ENCODE measurements around the gene ROBO2.

ROBO2 gene

DNA sequence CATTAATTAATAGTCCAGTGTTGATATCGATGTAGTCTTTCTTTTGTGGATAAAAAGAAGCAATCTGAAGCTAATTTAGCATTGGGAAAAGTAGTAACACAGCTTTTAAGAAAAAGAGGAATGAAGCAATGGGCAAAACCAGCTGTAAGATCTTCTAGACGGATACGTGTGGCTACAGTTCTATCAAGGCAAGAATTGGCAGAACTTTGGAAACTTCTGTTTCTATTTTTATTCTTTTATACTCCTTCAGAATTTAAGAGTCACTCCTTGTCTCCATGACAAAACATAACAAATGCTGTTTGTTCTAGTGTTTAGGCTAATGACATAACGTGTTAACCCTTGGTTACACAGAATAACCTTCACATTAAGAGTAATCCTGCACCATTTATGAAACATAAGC, 289.2 kb downstream of the ROBO2 start:
- H3K27ac ChIP-seq, result no peak overlapping the region
- no peak for TF ChIP-seq ZFX (IDR thresholded peaks at IDR 0.05; ENCODE audit: borderline replicate concordance)
- TF ChIP-seq, protein P1, sequence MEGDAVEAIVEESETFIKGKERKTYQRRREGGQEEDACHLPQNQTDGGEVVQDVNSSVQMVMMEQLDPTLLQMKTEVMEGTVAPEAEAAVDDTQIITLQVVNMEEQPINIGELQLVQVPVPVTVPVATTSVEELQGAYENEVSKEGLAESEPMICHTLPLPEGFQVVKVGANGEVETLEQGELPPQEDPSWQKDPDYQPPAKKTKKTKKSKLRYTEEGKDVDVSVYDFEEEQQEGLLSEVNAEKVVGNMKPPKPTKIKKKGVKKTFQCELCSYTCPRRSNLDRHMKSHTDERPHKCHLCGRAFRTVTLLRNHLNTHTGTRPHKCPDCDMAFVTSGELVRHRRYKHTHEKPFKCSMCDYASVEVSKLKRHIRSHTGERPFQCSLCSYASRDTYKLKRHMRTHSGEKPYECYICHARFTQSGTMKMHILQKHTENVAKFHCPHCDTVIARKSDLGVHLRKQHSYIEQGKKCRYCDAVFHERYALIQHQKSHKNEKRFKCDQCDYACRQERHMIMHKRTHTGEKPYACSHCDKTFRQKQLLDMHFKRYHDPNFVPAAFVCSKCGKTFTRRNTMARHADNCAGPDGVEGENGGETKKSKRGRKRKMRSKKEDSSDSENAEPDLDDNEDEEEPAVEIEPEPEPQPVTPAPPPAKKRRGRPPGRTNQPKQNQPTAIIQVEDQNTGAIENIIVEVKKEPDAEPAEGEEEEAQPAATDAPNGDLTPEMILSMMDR (IDR thresholded peaks at IDR 0.05), result no peak

DNA sequence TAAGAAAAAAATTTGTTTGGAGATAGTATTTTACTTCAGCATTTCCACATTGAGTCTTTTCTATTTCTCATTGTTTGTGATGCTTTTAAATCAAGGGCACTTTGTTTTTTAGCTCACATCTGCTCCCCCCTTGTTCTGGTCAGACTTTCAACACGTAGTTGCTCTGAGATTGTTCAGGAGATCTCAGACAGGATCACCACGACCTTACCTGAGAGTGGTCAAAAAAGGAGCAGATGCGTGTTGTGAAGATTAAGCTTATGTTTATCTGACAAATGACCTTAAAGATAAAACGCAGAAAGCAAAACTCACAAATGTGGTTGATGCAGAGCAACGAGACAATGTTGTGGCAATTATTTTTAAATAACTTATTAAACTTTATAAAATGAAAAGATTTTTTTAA, 298.3 kb downstream of the ROBO2 start:
- TF ChIP-seq, protein P1 (IDR thresholded peaks at IDR 0.05), result no peak
- TF ChIP-seq ZFX (IDR thresholded peaks at IDR 0.05; ENCODE audit: borderline replicate concordance), result no peak
- no peak overlapping the region for H3K27ac ChIP-seq

DNA sequence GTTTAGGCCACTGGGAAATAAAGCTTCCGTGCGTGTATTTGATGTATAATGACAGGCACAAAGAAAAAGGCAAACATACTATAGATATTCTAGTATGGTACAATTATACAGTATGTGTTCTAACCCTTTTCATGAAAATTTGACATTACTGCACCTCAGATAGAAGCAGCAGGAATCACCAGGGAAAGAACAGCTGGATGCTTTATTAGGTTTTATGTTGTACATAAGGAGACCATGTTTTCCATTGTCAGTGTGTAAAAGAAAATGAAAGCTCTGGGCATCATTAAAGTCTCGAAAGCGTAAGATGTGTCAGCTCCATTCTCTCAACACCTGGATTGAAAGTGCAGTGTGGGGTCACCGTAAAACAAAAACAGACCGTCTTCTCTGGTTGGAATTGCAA, 302.1 kb downstream of the ROBO2 start:
- no peak overlapping the region for H3K27ac ChIP-seq
- TF ChIP-seq, protein P1 (IDR thresholded peaks at IDR 0.05), result no peak
- no peak for TF ChIP-seq ZFX (IDR thresholded peaks at IDR 0.05; ENCODE audit: borderline replicate concordance)

DNA sequence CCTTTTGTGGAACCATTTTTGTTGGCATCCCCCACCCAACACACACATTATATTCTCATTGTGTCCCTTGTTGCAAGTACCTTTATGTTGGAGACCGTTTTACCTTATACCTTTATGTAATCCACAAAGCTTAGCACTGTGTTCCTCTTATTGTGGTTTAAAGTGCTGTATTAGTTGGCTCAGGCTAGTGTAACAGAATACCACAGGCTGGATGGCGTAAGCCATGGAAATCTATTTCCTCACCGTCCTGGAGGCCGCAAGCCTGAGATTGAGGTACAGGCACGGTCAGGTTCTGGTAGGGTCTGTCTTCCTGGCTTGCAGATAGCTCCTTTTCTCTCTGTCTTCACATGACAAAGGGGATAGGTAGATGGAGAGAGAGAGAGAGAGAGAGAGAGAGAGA, 302.8 kb downstream of the ROBO2 start:
- no peak overlapping the region for H3K27ac ChIP-seq
- TF ChIP-seq ZFX (IDR thresholded peaks at IDR 0.05; ENCODE audit: borderline replicate concordance), result no peak
- TF ChIP-seq, protein P1 (IDR thresholded peaks at IDR 0.05), result no peak

DNA sequence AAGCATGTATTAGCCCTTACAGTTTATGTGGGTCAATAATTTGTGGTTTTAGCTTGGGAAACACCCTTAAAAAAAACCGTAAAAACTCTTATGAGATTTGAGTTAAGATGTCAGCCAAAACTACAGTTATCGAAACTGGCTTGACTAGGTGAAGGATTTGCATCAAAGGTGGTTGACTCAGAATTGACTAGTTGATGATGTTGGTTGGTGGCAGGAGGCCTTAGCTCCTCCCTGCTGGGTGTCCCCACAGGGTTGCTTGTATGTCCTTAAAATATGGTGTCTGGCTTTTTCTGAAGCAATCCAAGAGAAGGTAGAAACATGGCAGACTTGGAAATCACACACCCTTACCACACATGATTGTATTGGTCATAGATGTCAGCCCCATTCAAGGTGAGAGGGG, 305.1 kb downstream of the ROBO2 start:
- no peak for TF ChIP-seq ZFX (IDR thresholded peaks at IDR 0.05; ENCODE audit: borderline replicate concordance)
- TF ChIP-seq, protein P1 (IDR thresholded peaks at IDR 0.05), result no peak
- no peak overlapping the region for H3K27ac ChIP-seq

DNA sequence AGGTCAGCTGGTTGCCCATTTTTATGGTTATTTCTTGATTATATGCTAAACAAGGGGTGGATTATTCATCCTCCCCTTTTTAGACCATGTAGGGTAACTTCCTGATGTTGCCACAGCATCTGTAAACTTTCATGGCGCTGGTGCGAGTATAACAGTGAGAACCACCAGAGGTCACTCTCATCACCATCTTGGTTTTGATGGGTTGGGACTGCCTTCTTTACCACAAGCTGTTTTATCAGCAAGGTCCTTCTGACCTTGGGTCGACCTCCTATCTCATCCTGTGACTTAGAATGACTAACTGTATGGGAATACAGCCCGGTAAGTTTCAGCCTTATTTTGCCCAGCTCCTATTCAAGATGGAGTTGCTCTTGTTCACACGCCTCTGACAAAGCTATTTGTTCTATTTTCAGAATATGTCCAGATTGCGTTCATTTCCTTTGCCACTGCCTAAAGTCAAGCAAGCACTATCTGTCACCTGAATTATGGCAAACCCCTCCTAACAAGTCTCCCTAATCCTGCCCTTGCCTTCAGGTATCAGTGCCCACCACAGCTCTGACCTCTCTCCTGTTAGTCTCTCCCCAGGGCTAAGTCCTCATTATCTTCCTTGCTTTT, 308.5 kb downstream of the ROBO2 start:
- no peak overlapping the region for H3K27ac ChIP-seq
- TF ChIP-seq ZFX (IDR thresholded peaks at IDR 0.05; ENCODE audit: borderline replicate concordance), result no peak
- TF ChIP-seq, protein P1 (IDR thresholded peaks at IDR 0.05), result peak; percentile 74

DNA sequence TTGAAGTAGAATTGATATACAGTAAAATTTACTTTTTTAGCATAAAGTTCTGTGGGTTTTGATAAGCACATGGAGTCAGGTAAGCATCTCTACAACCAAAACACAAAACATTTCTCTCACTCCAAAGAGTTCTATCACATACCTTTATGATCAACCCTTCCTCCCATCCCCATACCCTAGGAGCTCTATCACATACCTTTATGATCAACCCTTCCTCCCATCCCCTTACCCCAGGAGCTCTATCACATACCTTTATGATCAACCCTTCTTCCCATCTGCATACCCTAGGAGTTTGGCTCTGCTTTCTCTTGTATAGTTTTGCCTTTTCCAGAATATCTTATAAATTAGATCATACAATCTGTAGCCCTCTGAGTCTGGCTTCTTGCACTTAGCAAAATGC, 315.1 kb downstream of the ROBO2 start:
- no peak for TF ChIP-seq ZFX (IDR thresholded peaks at IDR 0.05; ENCODE audit: borderline replicate concordance)
- TF ChIP-seq, protein P1 (IDR thresholded peaks at IDR 0.05), result no peak
- no peak overlapping the region for H3K27ac ChIP-seq

Measured in 22Rv1 (cell line).